GM23338 (cell line): ENCODE data around the gene TUBGCP2. TPM values are rescaled to one million over a fixed set of nuclear protein-coding genes. Genes with fewer than 3 reads are reported as not detected.

ENCODE experiments used
- ATAC-seq: fragments of 200-7000 bp; cut with Tn5 transposase; 3 replicates; pipeline ENCODE4 v1.9.1; 2020
- DNase-seq: peaks from one replicate; pipeline ENCODE4 v3.0.0-alpha.2; 2015; ENCODE audit warnings: low spot score
- H2AFZ ChIP-seq: fragments of 200-600 bp; sonication (generic); 2 replicates; pipeline ENCODE4 v1.8.0; 2016; ENCODE audit warnings: antibody characterized with exemption, mild to moderate bottlenecking, moderate library complexity
- H3F3A ChIP-seq: fragments of 200-600 bp; sonication (generic); replicated peaks from 2 replicates; pipeline ENCODE4 v1.8.0; 2017; ENCODE audit warnings: antibody characterized with exemption, mixed run types, low read depth
- H3K27ac ChIP-seq: fragments of 200-600 bp; sonication (generic); 2 replicates; pipeline ENCODE4 v1.6.1; 2016; ENCODE audit warnings: low read depth
- H3K27me3 ChIP-seq: fragments of 200-600 bp; sonication (generic); 2 replicates; pipeline ENCODE4 v1.8.0; 2016; ENCODE audit warnings: mild to moderate bottlenecking, mixed run types, moderate library complexity; ENCODE audit not compliant: insufficient read depth
- H3K36me3 ChIP-seq: fragments of 200-600 bp; sonication (generic); 2 replicates; pipeline ENCODE4 v1.8.0; 2016; ENCODE audit warnings: mild to moderate bottlenecking; ENCODE audit not compliant: insufficient read depth
- H3K4me1 ChIP-seq: fragments of 200-600 bp; sonication (generic); 2 replicates; pipeline ENCODE4 v1.8.0; 2016; ENCODE audit warnings: mild to moderate bottlenecking, moderate library complexity; ENCODE audit not compliant: insufficient read depth
- H3K4me2 ChIP-seq: fragments of 200-600 bp; sonication (generic); 2 replicates; pipeline ENCODE4 v1.7.1; 2017; ENCODE audit warnings: mixed run types
- H3K4me3 ChIP-seq: fragments of 200-600 bp; sonication (generic); 2 replicates; pipeline ENCODE4 v1.6.1; 2016; ENCODE audit warnings: mixed run types
- H3K79me2 ChIP-seq: fragments of 200-600 bp; sonication (generic); replicated peaks from 2 replicates; pipeline ENCODE4 v1.8.0; 2017; ENCODE audit warnings: mild to moderate bottlenecking; ENCODE audit not compliant: insufficient read depth
- H3K9me2 ChIP-seq: fragments of 200-600 bp; sonication (generic); 2 replicates; pipeline ENCODE4 v1.8.0; 2017; ENCODE audit not compliant: insufficient read depth
- H4K20me1 ChIP-seq: fragments of 200-600 bp; sonication (generic); replicated peaks from 2 replicates; pipeline ENCODE4 v1.8.0; 2017; ENCODE audit warnings: mild to moderate bottlenecking; ENCODE audit not compliant: insufficient read depth
- H3K27ac Mint-ChIP-seq: 2 replicates; pipeline ENCODE4 v1.8.0; 2020; ENCODE audit warnings: inconsistent platforms, mild to moderate bottlenecking, moderate library complexity, mixed read lengths
- H3K27me3 Mint-ChIP-seq: 3 replicates; pipeline ENCODE4 v1.8.0; 2022; ENCODE audit warnings: low read depth, mild to moderate bottlenecking, moderate library complexity, mixed read lengths, inconsistent platforms; ENCODE audit not compliant: insufficient read depth, poor library complexity
- H3K36me3 Mint-ChIP-seq: 3 replicates; pipeline ENCODE4 v1.8.0; 2021; ENCODE audit warnings: low read depth, mild to moderate bottlenecking, inconsistent platforms, moderate library complexity, mixed read lengths
- H3K4me1 Mint-ChIP-seq: 3 replicates; pipeline ENCODE4 v1.8.0; 2020; ENCODE audit warnings: mild to moderate bottlenecking, inconsistent platforms, mixed read lengths
- H3K4me3 Mint-ChIP-seq: 3 replicates; pipeline ENCODE4 v1.8.0; 2021; ENCODE audit warnings: moderate library complexity, mild to moderate bottlenecking, inconsistent platforms, mixed read lengths
- H3K9me3 Mint-ChIP-seq: 3 replicates; pipeline ENCODE4 v1.8.0; 2020; ENCODE audit warnings: moderate library complexity, mild to moderate bottlenecking, inconsistent platforms, mixed read lengths
- EZH2 ChIP-seq: fragments of 200-600 bp; sonication (generic); IDR thresholded peaks from one replicate; pipeline ENCODE4 v1.8.0; 2017; ENCODE audit warnings: antibody characterized with exemption, mild to moderate bottlenecking, low read depth; ENCODE audit not compliant: unreplicated experiment
- EZH2phosphoT487 ChIP-seq: fragments of 200-600 bp; sonication (generic); IDR thresholded peaks from one replicate; pipeline ENCODE4 v1.8.1; 2018; ENCODE audit warnings: antibody characterized with exemption; ENCODE audit not compliant: unreplicated experiment
- JUNB ChIP-seq: IDR thresholded peaks from one replicate; pipeline ENCODE4 v1.6.1; 2016; ENCODE audit warnings: antibody characterized with exemption; ENCODE audit not compliant: unreplicated experiment
- NANOG ChIP-seq: IDR thresholded peaks from 2 replicates; pipeline ENCODE4 v1.6.1; 2016; ENCODE audit warnings: antibody characterized with exemption, borderline replicate concordance
- polyA plus RNA-seq: library from polyadenylated mRNA; unstranded; fragments of >200 nt; fragmentation: Nextera tagmentation; extraction: Ambion mirVana; gene quantifications from 2 replicates; pipeline ENCODE4 v1.2.1, GENCODE V29; 2016
- total RNA-seq: library from RNA; depleted of rRNA; stranded (reverse); fragments of >200 nt; shearing (Covaris generic); gene quantifications from 2 replicates; pipeline ENCODE4 v1.2.3, GENCODE V29; 2014
- TF ChIP-seq, protein P1 (sequence below), 2 experiments: fragments of 200-600 bp in 1 of 2; sonication (generic) in 1 of 2; conservative IDR thresholded peaks; 2 replicates each; pipeline versions ENCODE4 v1.5.1 to v1.6.1; 2016 to 2017; ENCODE audit warnings: antibody characterized with exemption in 2 of 2, low read depth in 2 of 2, mild to moderate bottlenecking in 2 of 2, moderate library complexity in 1 of 2

Gene TUBGCP2
- total and polyA plus RNA-seq, 2 experiments from 2014 or later: 59.6 to 67.7 TPM

DNA sequence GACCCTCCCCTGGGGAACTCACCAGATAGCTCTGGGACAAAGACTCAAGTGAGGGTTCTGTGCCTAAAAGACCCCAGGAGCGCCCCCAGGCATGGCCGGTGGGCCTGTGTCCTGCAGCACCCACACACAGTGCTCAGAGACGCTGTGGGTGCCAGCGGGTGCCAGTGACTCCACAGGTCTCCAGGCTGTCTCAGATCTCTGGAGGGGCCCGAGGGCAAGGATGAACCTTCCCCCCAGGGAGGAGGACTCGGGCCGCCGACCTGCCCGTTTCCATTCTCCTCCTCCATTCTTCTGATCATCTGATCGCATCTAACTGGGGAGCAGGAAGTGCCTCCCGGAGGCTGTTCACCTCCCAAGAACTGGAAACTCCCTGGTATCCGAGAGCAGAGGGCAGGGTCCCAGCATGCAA, 33.0 kb downstream of the TUBGCP2 start:
- Histone ChIP-seq H3K4me2 (no peak overlapping the region), H4K20me1 (no peaks in the 10 kb centered on the region), H3K27ac (no peak overlapping the region), H3K36me3 (no peaks in the 10 kb centered on the region), H3F3A (no peaks in the 10 kb centered on the region), H3K9me2 (no peaks in the 10 kb centered on the region), H3K27me3 (no peaks in the 10 kb centered on the region), H3K79me2 (no peaks in the 10 kb centered on the region), H3K4me3 (no peak overlapping the region), H3K4me1 (no peaks in the 10 kb centered on the region), H2AFZ (no peak overlapping the region; the same call in 1 of the 2 replicates)
- Mint-ChIP-seq H3K36me3 (no peaks in the 10 kb centered on the region), H3K4me3 (peak overlapping the region; percentile 57), H3K27ac (no peak overlapping the region), H3K4me1 (peaks cover 4% of the 10 kb centered on the region; the same call in 2 of the 3 replicates), H3K9me3 (no peaks in the 10 kb centered on the region), H3K27me3 (peaks cover 3% of the 10 kb centered on the region)
- DNase-seq: no peak
- TF ChIP-seq JUNB (no peak), EZH2phosphoT487 (no peak), NANOG (no peak)
- TF ChIP-seq, protein P1, sequence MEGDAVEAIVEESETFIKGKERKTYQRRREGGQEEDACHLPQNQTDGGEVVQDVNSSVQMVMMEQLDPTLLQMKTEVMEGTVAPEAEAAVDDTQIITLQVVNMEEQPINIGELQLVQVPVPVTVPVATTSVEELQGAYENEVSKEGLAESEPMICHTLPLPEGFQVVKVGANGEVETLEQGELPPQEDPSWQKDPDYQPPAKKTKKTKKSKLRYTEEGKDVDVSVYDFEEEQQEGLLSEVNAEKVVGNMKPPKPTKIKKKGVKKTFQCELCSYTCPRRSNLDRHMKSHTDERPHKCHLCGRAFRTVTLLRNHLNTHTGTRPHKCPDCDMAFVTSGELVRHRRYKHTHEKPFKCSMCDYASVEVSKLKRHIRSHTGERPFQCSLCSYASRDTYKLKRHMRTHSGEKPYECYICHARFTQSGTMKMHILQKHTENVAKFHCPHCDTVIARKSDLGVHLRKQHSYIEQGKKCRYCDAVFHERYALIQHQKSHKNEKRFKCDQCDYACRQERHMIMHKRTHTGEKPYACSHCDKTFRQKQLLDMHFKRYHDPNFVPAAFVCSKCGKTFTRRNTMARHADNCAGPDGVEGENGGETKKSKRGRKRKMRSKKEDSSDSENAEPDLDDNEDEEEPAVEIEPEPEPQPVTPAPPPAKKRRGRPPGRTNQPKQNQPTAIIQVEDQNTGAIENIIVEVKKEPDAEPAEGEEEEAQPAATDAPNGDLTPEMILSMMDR (conservative IDR thresholded peaks at IDR 0.05; ENCODE audit: low read depth in 2 of 2): peak; percentile 25 to 33
- ATAC-seq: peak; percentile 6; the same call in 2 of the 3 replicates

DNA sequence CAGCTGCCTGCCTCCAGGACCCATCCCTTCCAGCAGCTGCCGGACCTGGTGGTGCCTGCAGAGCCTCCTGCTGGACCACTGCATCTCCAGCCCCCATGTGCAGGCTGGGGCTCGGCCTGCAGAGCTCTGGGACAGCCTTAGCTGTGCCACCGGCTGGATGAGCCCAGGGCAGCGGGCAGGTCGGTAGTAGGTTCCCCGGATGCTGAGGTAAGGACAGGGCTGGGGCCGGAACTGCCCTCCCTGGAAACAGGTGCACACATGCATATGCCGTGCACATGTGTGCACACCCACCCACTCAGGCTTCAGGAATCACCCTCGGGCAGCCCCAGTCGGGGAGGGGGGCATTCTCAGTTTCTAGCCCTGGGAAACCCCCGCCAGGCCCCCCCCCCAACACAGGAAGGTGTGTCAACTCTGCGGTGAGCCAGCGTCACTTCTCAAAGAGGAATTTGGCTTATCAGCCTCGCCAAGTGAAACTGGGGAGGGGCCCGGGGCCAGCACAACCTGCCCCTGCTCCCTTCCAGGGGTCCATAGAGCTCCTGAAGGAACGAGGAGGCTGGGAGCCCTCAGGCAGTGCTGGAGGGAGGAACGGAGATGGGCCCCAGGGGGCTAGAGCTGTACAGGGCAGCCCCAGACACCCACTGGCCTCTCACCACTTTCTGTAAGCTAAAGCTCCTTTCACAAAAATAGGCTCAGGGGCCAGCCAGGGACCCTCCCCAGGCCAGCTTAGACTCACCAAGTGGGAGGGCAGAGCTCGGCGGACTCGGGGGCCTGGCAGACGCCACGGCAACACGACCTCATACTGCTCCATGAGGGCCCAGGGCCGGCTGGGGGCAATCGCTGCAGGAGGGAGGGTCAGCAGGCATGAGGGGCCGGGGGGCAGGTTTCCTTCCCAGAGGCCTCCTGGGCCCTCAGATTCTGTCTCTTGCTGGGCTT, 33.7 kb downstream of the TUBGCP2 start:
- H3K79me2 ChIP-seq: no peaks in the 10 kb centered on the region
- DNase-seq (no peak), ATAC-seq (no peak)
- no peaks in the 10 kb centered on the region for H4K20me1 ChIP-seq
- H3K4me1 ChIP-seq: no peaks in the 10 kb centered on the region
- Mint-ChIP-seq H3K4me3 (no peak overlapping the region), H3K36me3 (no peaks in the 10 kb centered on the region), H3K27me3 (peaks cover 3% of the 10 kb centered on the region), H3K4me1 (peaks cover 4% of the 10 kb centered on the region; the same call in 2 of the 3 replicates), H3K27ac (no peak overlapping the region), H3K9me3 (no peaks in the 10 kb centered on the region)
- no peaks in the 10 kb centered on the region for H3K27me3 ChIP-seq
- H2AFZ ChIP-seq: no peak overlapping the region
- H3K9me2 ChIP-seq: no peaks in the 10 kb centered on the region
- H3K27ac ChIP-seq: no peak overlapping the region
- TF ChIP-seq, protein P1 (conservative IDR thresholded peaks at IDR 0.05; ENCODE audit: low read depth in 2 of 2): peak in 1 of 2 experiments; percentile 18; a peak in 1 of 4 replicates
- TF ChIP-seq NANOG (no peak), EZH2 (no peak)
- H3K4me3 ChIP-seq: no peak overlapping the region
- no peaks in the 10 kb centered on the region for H3F3A ChIP-seq
- no peaks in the 10 kb centered on the region for H3K36me3 ChIP-seq
- no peak overlapping the region for H3K4me2 ChIP-seq
